Fibroblast of lung (primary cell): ENCODE results near the gene KIRREL3.

Experiments
- EZH2 ChIP-seq: IDR thresholded peaks from 2 replicates; pipeline ENCODE4 v1.5.1; 2012; ENCODE audit warnings: low read length, control low read depth, mild to moderate bottlenecking; ENCODE audit errors: missing control alignments
- TF ChIP-seq, protein P1 (sequence below), 2 donors: IDR thresholded peaks in 1 of 2; conservative IDR thresholded peaks in 1 of 2; 1 replicate in 1 of 2; 2 replicates in 1 of 2; pipeline ENCODE4 v1.5.1; 2011 to 2012; ENCODE audit warnings: low read length in 2 of 2, control low read depth in 1 of 2, inconsistent platforms in 1 of 2, low read depth in 1 of 2, mild to moderate bottlenecking in 1 of 2

DNA sequence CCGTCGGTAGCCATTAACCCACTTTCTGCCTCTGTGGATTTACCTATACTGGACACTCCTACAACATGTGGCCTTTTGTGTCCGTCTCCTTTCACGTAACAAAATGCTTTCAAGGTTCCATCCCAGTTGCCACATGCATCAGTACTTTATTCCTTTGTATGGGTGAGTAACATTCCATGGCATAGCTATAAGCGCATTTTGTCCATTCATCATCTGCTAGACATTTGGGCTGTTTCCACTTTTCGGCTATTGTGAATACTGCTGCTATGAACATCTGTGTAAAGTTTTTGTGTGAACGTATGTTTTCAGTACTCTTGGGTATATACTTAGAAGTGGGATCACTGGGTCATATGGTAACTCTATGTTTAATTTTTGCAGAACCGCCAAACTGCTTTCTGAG is 387.9 kb downstream of the KIRREL3 start:
- TF ChIP-seq, protein P1, sequence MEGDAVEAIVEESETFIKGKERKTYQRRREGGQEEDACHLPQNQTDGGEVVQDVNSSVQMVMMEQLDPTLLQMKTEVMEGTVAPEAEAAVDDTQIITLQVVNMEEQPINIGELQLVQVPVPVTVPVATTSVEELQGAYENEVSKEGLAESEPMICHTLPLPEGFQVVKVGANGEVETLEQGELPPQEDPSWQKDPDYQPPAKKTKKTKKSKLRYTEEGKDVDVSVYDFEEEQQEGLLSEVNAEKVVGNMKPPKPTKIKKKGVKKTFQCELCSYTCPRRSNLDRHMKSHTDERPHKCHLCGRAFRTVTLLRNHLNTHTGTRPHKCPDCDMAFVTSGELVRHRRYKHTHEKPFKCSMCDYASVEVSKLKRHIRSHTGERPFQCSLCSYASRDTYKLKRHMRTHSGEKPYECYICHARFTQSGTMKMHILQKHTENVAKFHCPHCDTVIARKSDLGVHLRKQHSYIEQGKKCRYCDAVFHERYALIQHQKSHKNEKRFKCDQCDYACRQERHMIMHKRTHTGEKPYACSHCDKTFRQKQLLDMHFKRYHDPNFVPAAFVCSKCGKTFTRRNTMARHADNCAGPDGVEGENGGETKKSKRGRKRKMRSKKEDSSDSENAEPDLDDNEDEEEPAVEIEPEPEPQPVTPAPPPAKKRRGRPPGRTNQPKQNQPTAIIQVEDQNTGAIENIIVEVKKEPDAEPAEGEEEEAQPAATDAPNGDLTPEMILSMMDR (conservative IDR thresholded peaks at IDR 0.05 in 1 of 2, IDR thresholded peaks at IDR 0.05 in 1 of 2; ENCODE audit: low read depth in 1 of 2, low read length in 2 of 2), result no peak
- TF ChIP-seq EZH2, result no peak
